OCI-LY7 (cell line): ENCODE data around the gene DNAI1. TPM values are rescaled to one million over a fixed set of nuclear protein-coding genes. Genes with fewer than 3 reads are reported as not detected.

Source experiments
- BruUV-seq: library from RNA; stranded (reverse); fragments of 400-500 nt; replicated peaks from 2 replicates; lab custom pipeline; 2021; lab: Mats Ljungman, UMichigan
- CTCF ChIA-PET: fragments of 300-600 bp; sonication (Branson Sonifier 250); formaldehyde crosslinking; loops from one replicate; lab custom pipeline; 2022; ENCODE audit warnings: antibody characterized with exemption; ENCODE audit not compliant: unreplicated experiment; lab: Charles Lee
- POLR2A ChIA-PET: fragments of 300-600 bp; sonication (Branson Sonifier 250); formaldehyde crosslinking; loops from one replicate; lab custom pipeline; 2022; ENCODE audit warnings: antibody characterized with exemption; lab: Charles Lee
- DNase-seq: peaks from one replicate; pipeline ENCODE4 v3.0.0-alpha.2; 2015; ENCODE audit warnings: low spot score
- H2AFZ ChIP-seq: fragments of 200-600 bp; sonication (generic), shearing (Covaris generic); 2 replicates; pipeline ENCODE4 v1.6.1; 2014; ENCODE audit warnings: mild to moderate bottlenecking, antibody characterized with exemption, low read length, moderate library complexity
- H3K27ac ChIP-seq: fragments of 200-600 bp; sonication (generic); 2 replicates; pipeline ENCODE4 v1.5.1; 2014; ENCODE audit warnings: mixed run types, low read depth, mild to moderate bottlenecking, moderate library complexity, low read length, inconsistent platforms; ENCODE audit not compliant: poor library complexity, severe bottlenecking
- H3K36me3 ChIP-seq: fragments of 200-600 bp; sonication (generic); 2 replicates; pipeline ENCODE4 v1.6.1; 2014; ENCODE audit warnings: mild to moderate bottlenecking, antibody characterized with exemption, low read length, moderate library complexity, mixed read lengths; ENCODE audit not compliant: insufficient read depth
- H3K4me1 ChIP-seq: fragments of 200-600 bp; sonication (generic); 2 replicates; pipeline ENCODE4 v1.5.1; 2014; ENCODE audit warnings: mild to moderate bottlenecking, low read length; ENCODE audit not compliant: insufficient read depth, poor library complexity, severe bottlenecking
- H3K4me2 ChIP-seq: fragments of 200-600 bp; sonication (generic); 2 replicates; pipeline ENCODE4 v1.6.1; 2014; ENCODE audit warnings: mild to moderate bottlenecking, low read length
- H3K4me3 ChIP-seq: fragments of 200-600 bp; sonication (generic); 2 replicates; pipeline ENCODE4 v1.5.1; 2014; ENCODE audit warnings: mild to moderate bottlenecking, low read depth, low read length; ENCODE audit not compliant: poor library complexity, severe bottlenecking
- H3K79me2 ChIP-seq: fragments of 200-600 bp; sonication (generic); 2 replicates; pipeline ENCODE4 v1.6.1; 2016; ENCODE audit warnings: low read depth, mild to moderate bottlenecking, low read length, moderate library complexity, mixed read lengths; ENCODE audit not compliant: insufficient read depth
- H3K9me2 ChIP-seq: fragments of 200-600 bp; sonication (generic); 2 replicates; pipeline ENCODE4 v1.6.1; 2016; ENCODE audit warnings: mild to moderate bottlenecking, low read length, mixed read lengths; ENCODE audit not compliant: insufficient read depth
- H3K9me3 ChIP-seq: fragments of 200-600 bp; sonication (generic); 2 replicates; pipeline ENCODE4 v1.6.1; 2014; ENCODE audit warnings: mild to moderate bottlenecking, mixed run types, low read length, mixed read lengths
- H4K20me1 ChIP-seq: fragments of 200-600 bp; sonication (generic); 2 replicates; pipeline ENCODE4 v1.6.1; 2014; ENCODE audit warnings: mild to moderate bottlenecking, antibody characterized with exemption, low read length, moderate library complexity, mixed read lengths; ENCODE audit not compliant: insufficient read depth
- EZH2phosphoT487 ChIP-seq: fragments of 200-600 bp; sonication (generic); IDR thresholded peaks from 2 replicates; pipeline ENCODE4 v1.6.1; 2018; ENCODE audit warnings: low read depth, borderline replicate concordance, mild to moderate bottlenecking, mixed run types, antibody characterized with exemption, low read length, moderate library complexity, mixed read lengths
- intact Hi-C: fragments of 100-400 bp; cut with micrococcal nuclease; formaldehyde crosslinking; loops from one replicate; pipeline ENCODE4 v1.10.0; 2022; ENCODE audit not compliant: unreplicated experiment
- total RNA-seq, 2 experiments: library from RNA; depleted of rRNA in 1 of 2; stranded (reverse); fragments of >200 nt in 1 of 2; shearing (Covaris generic) in 1 of 2; gene quantifications; 2 replicates each; pipeline ENCODE4 v1.2.3, GENCODE V29; 2014 to 2022
- TF ChIP-seq, protein P1 (sequence below): fragments of 200-600 bp; sonication (generic); conservative IDR thresholded peaks from 2 replicates; pipeline ENCODE4 v1.5.1; 2014; ENCODE audit warnings: mild to moderate bottlenecking, antibody characterized with exemption, low read length, moderate library complexity, mixed read lengths

The DNAI1 gene
- total RNA-seq, 2 experiments from 2014 or later = 0.57 to 0.97 TPM

DNA sequence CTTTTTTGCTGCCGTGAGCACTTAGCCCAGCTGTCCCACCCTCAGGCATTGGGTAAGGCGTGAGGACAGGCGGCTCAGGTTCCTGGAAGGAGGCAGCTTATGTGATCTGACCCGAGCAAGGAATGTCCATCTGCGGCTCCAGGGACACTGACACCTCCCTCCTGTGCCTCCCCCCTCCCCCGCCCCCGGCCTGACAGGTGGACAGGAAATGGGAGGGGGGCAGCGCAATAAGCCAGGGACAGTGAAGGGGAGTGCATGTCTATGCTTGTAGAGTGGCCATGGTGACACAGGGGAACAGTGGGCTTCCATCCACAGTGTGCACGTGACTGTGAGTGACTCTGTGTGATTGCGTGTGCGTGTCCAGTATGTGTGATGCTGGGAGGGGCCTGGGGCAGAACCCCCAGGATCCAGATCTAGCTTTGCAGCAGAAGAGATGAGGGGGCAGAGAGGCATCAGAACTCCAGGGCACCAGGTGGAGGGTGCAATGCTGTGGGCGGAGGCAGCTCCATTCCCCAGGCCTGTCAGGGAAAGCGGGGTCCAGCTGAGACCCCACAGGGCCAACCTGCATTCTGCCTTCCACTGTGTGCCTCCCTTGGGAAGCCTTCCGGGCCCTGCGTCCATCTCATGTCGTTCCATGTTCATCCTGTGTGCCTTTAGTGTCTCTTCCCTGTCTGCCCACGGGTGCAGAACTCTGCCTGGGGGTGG is 100.5 kb downstream of the DNAI1 start:
- POLR2A ChIA-PET = no interaction called here
- no peaks in the 10 kb centered on the region for H3K36me3 ChIP-seq
- DNase-seq = no peak
- no peak overlapping the region for H3K27ac ChIP-seq
- no peaks in the 10 kb centered on the region for H4K20me1 ChIP-seq
- no peak overlapping the region for H2AFZ ChIP-seq
- TF ChIP-seq EZH2phosphoT487 = no peak
- TF ChIP-seq, protein P1, sequence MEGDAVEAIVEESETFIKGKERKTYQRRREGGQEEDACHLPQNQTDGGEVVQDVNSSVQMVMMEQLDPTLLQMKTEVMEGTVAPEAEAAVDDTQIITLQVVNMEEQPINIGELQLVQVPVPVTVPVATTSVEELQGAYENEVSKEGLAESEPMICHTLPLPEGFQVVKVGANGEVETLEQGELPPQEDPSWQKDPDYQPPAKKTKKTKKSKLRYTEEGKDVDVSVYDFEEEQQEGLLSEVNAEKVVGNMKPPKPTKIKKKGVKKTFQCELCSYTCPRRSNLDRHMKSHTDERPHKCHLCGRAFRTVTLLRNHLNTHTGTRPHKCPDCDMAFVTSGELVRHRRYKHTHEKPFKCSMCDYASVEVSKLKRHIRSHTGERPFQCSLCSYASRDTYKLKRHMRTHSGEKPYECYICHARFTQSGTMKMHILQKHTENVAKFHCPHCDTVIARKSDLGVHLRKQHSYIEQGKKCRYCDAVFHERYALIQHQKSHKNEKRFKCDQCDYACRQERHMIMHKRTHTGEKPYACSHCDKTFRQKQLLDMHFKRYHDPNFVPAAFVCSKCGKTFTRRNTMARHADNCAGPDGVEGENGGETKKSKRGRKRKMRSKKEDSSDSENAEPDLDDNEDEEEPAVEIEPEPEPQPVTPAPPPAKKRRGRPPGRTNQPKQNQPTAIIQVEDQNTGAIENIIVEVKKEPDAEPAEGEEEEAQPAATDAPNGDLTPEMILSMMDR = no peak
- H3K4me2 ChIP-seq = no peak overlapping the region
- no peak overlapping the region for H3K4me3 ChIP-seq
- H3K9me3 ChIP-seq = peaks cover 9% of the 10 kb centered on the region; the same call in 1 of the 2 replicates
- BruUV-seq = no TSS peak
- no peaks in the 10 kb centered on the region for H3K4me1 ChIP-seq
- no peaks in the 10 kb centered on the region for H3K9me2 ChIP-seq
- CTCF ChIA-PET = no interaction called here
- no peaks in the 10 kb centered on the region for H3K79me2 ChIP-seq
- intact Hi-C loops = no loop called here

DNA sequence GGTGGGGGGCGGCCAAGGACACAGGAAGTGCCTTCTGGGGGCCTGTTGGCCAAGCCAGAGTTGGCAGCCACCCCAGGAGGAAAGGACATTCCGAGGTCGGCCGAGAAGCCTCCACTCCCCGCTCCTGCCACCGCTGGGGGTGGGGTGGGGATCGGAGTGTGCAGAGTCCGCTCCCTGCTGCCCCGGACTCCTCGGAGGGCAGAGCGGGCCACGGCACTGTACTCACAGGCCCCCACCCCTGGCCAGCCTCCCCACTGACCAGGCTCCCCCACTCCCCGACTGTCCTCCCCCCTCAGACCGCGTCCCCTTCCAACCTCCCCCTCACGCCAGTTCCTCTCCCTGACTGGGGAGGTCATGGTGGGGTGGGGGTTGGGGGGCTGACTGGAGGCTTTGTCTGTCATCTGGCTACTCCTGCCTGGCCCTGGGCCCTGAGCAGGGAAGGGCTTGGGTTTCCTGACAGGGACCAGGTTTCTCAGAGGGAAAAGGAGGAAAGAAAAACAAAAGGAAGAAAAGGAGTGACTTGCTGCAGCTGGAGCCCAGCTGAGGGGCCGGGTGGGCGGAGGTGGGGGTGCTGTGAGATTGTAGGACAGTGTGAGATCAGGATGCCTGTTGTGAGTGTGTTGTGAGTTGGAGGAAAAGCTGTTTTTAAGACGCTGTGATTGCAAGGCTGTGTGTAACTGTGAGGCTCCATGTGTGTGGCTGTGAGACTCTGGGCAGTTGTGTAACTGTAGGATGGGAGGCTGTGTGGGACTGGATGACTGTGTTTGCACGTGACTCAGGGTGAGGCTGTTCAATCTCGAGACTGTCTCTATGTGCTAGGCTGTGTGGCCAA is 101.2 kb downstream of the DNAI1 start:
- CTCF ChIA-PET = no interaction called here

More for the DNA sequence above, 101.2 kb downstream of the DNAI1 start:
- Histone ChIP-seq H2AFZ (no peak overlapping the region), H3K4me3 (no peak overlapping the region), H3K36me3 (no peaks in the 10 kb centered on the region), H3K27ac (no peak overlapping the region), H3K9me3 (peaks cover 9% of the 10 kb centered on the region; the same call in 1 of the 2 replicates), H3K4me2 (no peak overlapping the region), H3K79me2 (no peaks in the 10 kb centered on the region), H3K9me2 (no peaks in the 10 kb centered on the region), H3K4me1 (no peaks in the 10 kb centered on the region), H4K20me1 (no peaks in the 10 kb centered on the region)
- intact Hi-C loops = no loop called here
- DNase-seq = no peak
- POLR2A ChIA-PET = interaction anchor here (0.6 kb wide), 1 partner anchor 114 kb away, joined by 3 read pairs; no protein-coding TSS in a partner anchor
- TF ChIP-seq, protein P1 = no peak
- TF ChIP-seq EZH2phosphoT487 = no peak
- no TSS peak for BruUV-seq
